SK-N-SH treated with all-trans-retinoic acid at 6 μM for 48 hours (cell line): ENCODE measurements around the gene DYRK2.

Experiments
- ATAC-seq: fragments of 200-7000 bp; cut with Tn5 transposase; 3 replicates; pipeline ENCODE4 v1.9.1; 2020; ENCODE audit warnings: mild to moderate bottlenecking, moderate library complexity
- BACH2 ChIP-seq: fragments of 250-450 bp; sonication (Bioruptor Pico); IDR thresholded peaks from 2 replicates; pipeline ENCODE4 v1.9.0; 2021; ENCODE audit warnings: mild to moderate bottlenecking, borderline replicate concordance
- CREB5 ChIP-seq: fragments of 250-450 bp; sonication (Bioruptor Pico); IDR thresholded peaks from 2 replicates; pipeline ENCODE4 v1.5.1; 2020; ENCODE audit warnings: low read depth, mild to moderate bottlenecking, moderate library complexity
- CSRNP3 ChIP-seq: fragments of 250-450 bp; sonication (Bioruptor Pico); IDR thresholded peaks from 2 replicates; pipeline ENCODE4 v1.5.1; 2021; ENCODE audit warnings: mild to moderate bottlenecking, moderate library complexity
- ESRRG ChIP-seq: fragments of 250-450 bp; sonication (Bioruptor Pico); IDR thresholded peaks from 2 replicates; pipeline ENCODE4 v1.6.1; 2021; ENCODE audit warnings: mild to moderate bottlenecking
- GLIS3 ChIP-seq: fragments of 250-450 bp; sonication (Bioruptor Pico); IDR thresholded peaks from 2 replicates; pipeline ENCODE4 v1.5.0; 2020; ENCODE audit warnings: mild to moderate bottlenecking, moderate library complexity
- ISL1 ChIP-seq: fragments of 250-450 bp; sonication (Bioruptor Pico); IDR thresholded peaks from 2 replicates; pipeline ENCODE4 v2.1.2; 2022; ENCODE audit warnings: mild to moderate bottlenecking, moderate library complexity
- OSR1 ChIP-seq: fragments of 250-450 bp; sonication (Bioruptor Pico); IDR thresholded peaks from 2 replicates; pipeline ENCODE4 v1.8.0; 2022; ENCODE audit warnings: moderate library complexity, mild to moderate bottlenecking, inconsistent platforms
- PATZ1 ChIP-seq: fragments of 250-450 bp; sonication (Bioruptor Pico); IDR thresholded peaks from 2 replicates; pipeline ENCODE4 v1.8.0; 2020; ENCODE audit warnings: mild to moderate bottlenecking, moderate library complexity, borderline replicate concordance
- POU6F1 ChIP-seq: fragments of 250-450 bp; sonication (Bioruptor Pico); IDR thresholded peaks from 2 replicates; pipeline ENCODE4 v1.8.0; 2021; ENCODE audit warnings: low read depth, mild to moderate bottlenecking, moderate library complexity, borderline replicate concordance
- PPARA ChIP-seq: fragments of 250-450 bp; sonication (Bioruptor Pico); IDR thresholded peaks from 2 replicates; pipeline ENCODE4 v1.5.0; 2020; ENCODE audit warnings: mild to moderate bottlenecking, borderline replicate concordance
- RARB ChIP-seq: fragments of 250-450 bp; sonication (Bioruptor Pico); IDR thresholded peaks from 2 replicates; pipeline ENCODE4 v1.8.0; 2021; ENCODE audit warnings: mild to moderate bottlenecking, moderate library complexity
- SNAI2 ChIP-seq: fragments of 250-450 bp; sonication (Bioruptor Pico); IDR thresholded peaks from 2 replicates; pipeline ENCODE4 v1.5.0; 2020; ENCODE audit warnings: mild to moderate bottlenecking, moderate library complexity
- TCF4 ChIP-seq: fragments of 250-450 bp; sonication (Bioruptor Pico); IDR thresholded peaks from 2 replicates; pipeline ENCODE4 v1.8.0; 2021; ENCODE audit warnings: mild to moderate bottlenecking, moderate library complexity, borderline replicate concordance
- TOX ChIP-seq: fragments of 250-450 bp; sonication (Bioruptor Pico); IDR thresholded peaks from 2 replicates; pipeline ENCODE4 v1.8.0; 2021; ENCODE audit warnings: mild to moderate bottlenecking, moderate library complexity, borderline replicate concordance
- TSHZ2 ChIP-seq: fragments of 250-450 bp; sonication (Bioruptor Pico); IDR thresholded peaks from 2 replicates; pipeline ENCODE4 v1.5.0; 2020; ENCODE audit warnings: mild to moderate bottlenecking, moderate library complexity
- ZC3H10 ChIP-seq: fragments of 250-450 bp; sonication (Bioruptor Pico); IDR thresholded peaks from 2 replicates; pipeline ENCODE4 v1.5.1; 2021; ENCODE audit warnings: mild to moderate bottlenecking, moderate library complexity
- ZFP3 ChIP-seq: fragments of 250-450 bp; sonication (Bioruptor Pico); IDR thresholded peaks from 2 replicates; pipeline ENCODE4 v1.5.0; 2020; ENCODE audit warnings: mild to moderate bottlenecking, moderate library complexity
- ZFP30 ChIP-seq: fragments of 450-650 bp; formaldehyde crosslinking; IDR thresholded peaks from 2 replicates; pipeline ENCODE4 v1.5.0; 2022; ENCODE audit warnings: mild to moderate bottlenecking, moderate library complexity

Gene DYRK2

GRCh38 chr12:67638694-67639093 is 9.9 kb upstream of the DYRK2 start:
- no peak for ATAC-seq
- TF ChIP-seq POU6F1 (CRISPR knock-in tag) (no peak), TCF4 (CRISPR knock-in tag) (no peak), CREB5 (no peak), ESRRG (CRISPR knock-in tag) (no peak), BACH2 (CRISPR knock-in tag) (no peak), TOX (CRISPR knock-in tag) (no peak), OSR1 (CRISPR knock-in tag) (no peak), TSHZ2 (CRISPR knock-in tag) (no peak), PPARA (no peak), SNAI2 (CRISPR knock-in tag) (no peak), PATZ1 (CRISPR knock-in tag) (no peak)

GRCh38 chr12:67640863-67641262 is 7.7 kb upstream of the DYRK2 start:
- no peak; the same call in 1 of the 3 replicates for ATAC-seq
- TF ChIP-seq ZC3H10 (no peak), GLIS3 (no peak), CSRNP3 (CRISPR knock-in tag) (no peak), BACH2 (CRISPR knock-in tag) (no peak)

GRCh38 chr12:67645126-67645525 is 3.4 kb upstream of the DYRK2 start:
- TF ChIP-seq RARB: no peak
- TF ChIP-seq ZFP30: no peak
- no peak for TF ChIP-seq CREB5
- no peak for TF ChIP-seq ZFP3 (CRISPR knock-in tag)
- no peak for TF ChIP-seq SNAI2 (CRISPR knock-in tag)
- no peak for TF ChIP-seq ISL1 (CRISPR knock-in tag)
- no peak for TF ChIP-seq ZC3H10
- no peak for TF ChIP-seq POU6F1 (CRISPR knock-in tag)
- TF ChIP-seq PATZ1 (CRISPR knock-in tag): no peak
- TF ChIP-seq TSHZ2 (CRISPR knock-in tag): no peak
- no peak for TF ChIP-seq BACH2 (CRISPR knock-in tag)
- ATAC-seq: no peak
